ENCODE data around the gene TLE5.
A peak's percentile ranks its signal among the peaks of the same experiment; 100 is the strongest.
"Not testable (repeated sequence)": the region's sequence is repeated elsewhere in the genome, so short reads cannot be mapped to it uniquely, and the experiment has no call there.

Gene TLE5

GRCh38 chr19:3027981-3028304 lies 34.4 kb downstream of the TLE5 start:
- DNase-seq = no peak

- no peak for DNase-seq
These were observed 35.0 kb downstream of the TLE5 start for GRCh38 chr19:3027292-3027691.

GRCh38 chr19:3026768-3027167 lies 35.5 kb downstream of the TLE5 start:
- no peak for DNase-seq

GRCh38 chr19:3025549-3025886 lies 36.8 kb downstream of the TLE5 start:
- no peak for DNase-seq

- DNase-seq = no peak
These were observed 37.3 kb downstream of the TLE5 start for GRCh38 chr19:3024870-3025548.

GRCh38 chr19:3024509-3024869 lies 37.8 kb downstream of the TLE5 start:
- DNase-seq = no peak

- peak in 8 of 56 donors; percentile 4 to 40 (median 12) for DNase-seq
These were observed 41.9 kb downstream of the TLE5 start for GRCh38 chr19:3020321-3020960.

- no peak for DNase-seq
These were observed 43.0 kb downstream of the TLE5 start for GRCh38 chr19:3019211-3019854.

- DNase-seq = no peak
These were observed 44.4 kb downstream of the TLE5 start for GRCh38 chr19:3017923-3018322.

- DNase-seq = no peak
These were observed 46.9 kb downstream of the TLE5 start for GRCh38 chr19:3015126-3016057.

- no peak for DNase-seq
These were observed 48.2 kb downstream of the TLE5 start for GRCh38 chr19:3014135-3014534.

- DNase-seq = no peak
These were observed 49.0 kb downstream of the TLE5 start for GRCh38 chr19:3013263-3013725.

GRCh38 chr19:3012621-3013262 lies 49.6 kb downstream of the TLE5 start:
- DNase-seq = no peak

- not testable (repeated sequence) for DNase-seq
These were observed 50.2 kb downstream of the TLE5 start for GRCh38 chr19:3012059-3012458.

GRCh38 chr19:3010871-3011270 lies 51.4 kb downstream of the TLE5 start:
- no peak for DNase-seq

- no peak for DNase-seq
These were observed 53.3 kb downstream of the TLE5 start for GRCh38 chr19:3008994-3009393.

GRCh38 chr19:3007975-3008374 lies 54.3 kb downstream of the TLE5 start:
- no peak for DNase-seq

- DNase-seq = peak in 2 of 56 donors; percentile 12 to 55
These were observed 56.1 kb downstream of the TLE5 start for GRCh38 chr19:3006075-3006767.

- DNase-seq = no peak
These were observed 57.0 kb downstream of the TLE5 start for GRCh38 chr19:3005345-3005744.

- DNase-seq = no peak
These were observed 57.8 kb downstream of the TLE5 start for GRCh38 chr19:3004522-3004921.

GRCh38 chr19:3003046-3003445 lies 59.2 kb downstream of the TLE5 start:
- DNase-seq = no peak

All from nucleus accumbens (tissue), 56 donors.